Hepatocyte (in vitro differentiated cells): ENCODE measurements around the gene RBM33.

ENCODE experiments used
- EZH2 ChIP-seq: fragments of 200-600 bp; sonication (generic); IDR thresholded peaks from 2 replicates; pipeline ENCODE4 v1.6.1; 2016; ENCODE audit warnings: antibody characterized with exemption, mild to moderate bottlenecking, borderline replicate concordance
- EZH2phosphoT487 ChIP-seq: fragments of 200-600 bp; sonication (generic); IDR thresholded peaks from one replicate; pipeline ENCODE4 v1.6.1; 2018; ENCODE audit warnings: antibody characterized with exemption, mild to moderate bottlenecking, low read depth, moderate library complexity; ENCODE audit not compliant: unreplicated experiment, severe bottlenecking
- TF ChIP-seq, protein P1 (sequence below): fragments of 200-600 bp; sonication (generic); IDR thresholded peaks from 2 replicates; pipeline ENCODE4 v1.5.1; 2016; ENCODE audit warnings: antibody characterized with exemption, mild to moderate bottlenecking; ENCODE audit not compliant: poor library complexity

GRCh38 chr7:155829796-155830470, 185.5 kb downstream of the RBM33 start:
- TF ChIP-seq, protein P1, sequence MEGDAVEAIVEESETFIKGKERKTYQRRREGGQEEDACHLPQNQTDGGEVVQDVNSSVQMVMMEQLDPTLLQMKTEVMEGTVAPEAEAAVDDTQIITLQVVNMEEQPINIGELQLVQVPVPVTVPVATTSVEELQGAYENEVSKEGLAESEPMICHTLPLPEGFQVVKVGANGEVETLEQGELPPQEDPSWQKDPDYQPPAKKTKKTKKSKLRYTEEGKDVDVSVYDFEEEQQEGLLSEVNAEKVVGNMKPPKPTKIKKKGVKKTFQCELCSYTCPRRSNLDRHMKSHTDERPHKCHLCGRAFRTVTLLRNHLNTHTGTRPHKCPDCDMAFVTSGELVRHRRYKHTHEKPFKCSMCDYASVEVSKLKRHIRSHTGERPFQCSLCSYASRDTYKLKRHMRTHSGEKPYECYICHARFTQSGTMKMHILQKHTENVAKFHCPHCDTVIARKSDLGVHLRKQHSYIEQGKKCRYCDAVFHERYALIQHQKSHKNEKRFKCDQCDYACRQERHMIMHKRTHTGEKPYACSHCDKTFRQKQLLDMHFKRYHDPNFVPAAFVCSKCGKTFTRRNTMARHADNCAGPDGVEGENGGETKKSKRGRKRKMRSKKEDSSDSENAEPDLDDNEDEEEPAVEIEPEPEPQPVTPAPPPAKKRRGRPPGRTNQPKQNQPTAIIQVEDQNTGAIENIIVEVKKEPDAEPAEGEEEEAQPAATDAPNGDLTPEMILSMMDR = no peak
- TF ChIP-seq EZH2phosphoT487 (no peak), EZH2 (no peak)
